SU-DHL-6 (cell line): ENCODE measurements around the gene EPHB4.

Source experiments
- H2AFZ ChIP-seq: fragments of 200-600 bp; sonication (generic); 2 replicates; pipeline ENCODE4 v1.6.1; 2014; ENCODE audit warnings: low read depth, mild to moderate bottlenecking, moderate library complexity, mixed read lengths, antibody characterized with exemption, low read length; ENCODE audit not compliant: severe bottlenecking
- H3F3A ChIP-seq: fragments of 200-600 bp; shearing (Covaris generic); 2 replicates; pipeline ENCODE4 v1.6.0; 2016; ENCODE audit warnings: antibody characterized with exemption, mild to moderate bottlenecking; ENCODE audit not compliant: insufficient read depth
- H3K27ac ChIP-seq: fragments of 200-600 bp; sonication (generic); 2 replicates; pipeline ENCODE4 v1.5.1; 2016; ENCODE audit warnings: low read depth, mild to moderate bottlenecking, low read length, moderate library complexity, mixed read lengths
- H3K27me3 ChIP-seq: fragments of 200-600 bp; sonication (generic), shearing (Covaris generic); 2 replicates; pipeline ENCODE4 v1.6.0; 2014; ENCODE audit warnings: mild to moderate bottlenecking, low read length
- H3K36me3 ChIP-seq: fragments of 200-600 bp; sonication (generic); 2 replicates; pipeline ENCODE4 v1.6.1; 2014; ENCODE audit warnings: mild to moderate bottlenecking, low read length, mixed read lengths
- H3K4me2 ChIP-seq: fragments of 300-600, 200-600 bp; shearing (Covaris generic), sonication (generic); 2 replicates; pipeline ENCODE4 v1.6.0; 2014; ENCODE audit warnings: low read length, low read depth, mild to moderate bottlenecking; ENCODE audit not compliant: poor library complexity, severe bottlenecking
- H3K4me3 ChIP-seq: fragments of 200-600 bp; sonication (generic); 2 replicates; pipeline ENCODE4 v1.5.1; 2014; ENCODE audit warnings: antibody characterized with exemption, low read length, mild to moderate bottlenecking, mixed read lengths; ENCODE audit not compliant: insufficient read depth, poor library complexity, severe bottlenecking
- H3K79me2 ChIP-seq: fragments of 200-600 bp; sonication (generic); 2 replicates; pipeline ENCODE4 v1.6.1; 2014; ENCODE audit warnings: mild to moderate bottlenecking, low read length, moderate library complexity; ENCODE audit not compliant: insufficient read depth
- H3K9ac ChIP-seq: fragments of 200-600 bp; sonication (generic); 2 replicates; pipeline ENCODE4 v1.7.0; 2014; ENCODE audit warnings: mild to moderate bottlenecking, low read length
- H3K9me2 ChIP-seq: fragments of 200-600 bp; sonication (generic); replicated peaks from 2 replicates; pipeline ENCODE4 v1.6.1; 2014; ENCODE audit warnings: low read length; ENCODE audit not compliant: insufficient read depth
- H3K9me3 ChIP-seq: fragments of 200-600 bp; sonication (generic); 2 replicates; pipeline ENCODE4 v1.6.1; 2014; ENCODE audit warnings: low read length, mixed read lengths; ENCODE audit not compliant: insufficient read depth
- H4K20me1 ChIP-seq: fragments of 200-600 bp; sonication (generic); 2 replicates; pipeline ENCODE4 v1.6.1; 2014; ENCODE audit warnings: low read depth, mild to moderate bottlenecking, antibody characterized with exemption, low read length, moderate library complexity, mixed read lengths
- EZH2phosphoT487 ChIP-seq: fragments of 200-600 bp; sonication (generic), shearing (Covaris generic); conservative IDR thresholded peaks from 2 replicates; pipeline ENCODE4 v1.6.1; 2018; ENCODE audit warnings: mild to moderate bottlenecking, antibody characterized with exemption, low read length, moderate library complexity, mixed read lengths
- TF ChIP-seq, protein P1 (sequence below): fragments of 200-600 bp; sonication (generic); IDR thresholded peaks from one replicate; pipeline ENCODE4 v1.5.1; 2017; ENCODE audit warnings: antibody characterized with exemption, mild to moderate bottlenecking, low read length, moderate library complexity; ENCODE audit not compliant: insufficient read depth, poor library complexity, severe bottlenecking

The EPHB4 gene

DNA sequence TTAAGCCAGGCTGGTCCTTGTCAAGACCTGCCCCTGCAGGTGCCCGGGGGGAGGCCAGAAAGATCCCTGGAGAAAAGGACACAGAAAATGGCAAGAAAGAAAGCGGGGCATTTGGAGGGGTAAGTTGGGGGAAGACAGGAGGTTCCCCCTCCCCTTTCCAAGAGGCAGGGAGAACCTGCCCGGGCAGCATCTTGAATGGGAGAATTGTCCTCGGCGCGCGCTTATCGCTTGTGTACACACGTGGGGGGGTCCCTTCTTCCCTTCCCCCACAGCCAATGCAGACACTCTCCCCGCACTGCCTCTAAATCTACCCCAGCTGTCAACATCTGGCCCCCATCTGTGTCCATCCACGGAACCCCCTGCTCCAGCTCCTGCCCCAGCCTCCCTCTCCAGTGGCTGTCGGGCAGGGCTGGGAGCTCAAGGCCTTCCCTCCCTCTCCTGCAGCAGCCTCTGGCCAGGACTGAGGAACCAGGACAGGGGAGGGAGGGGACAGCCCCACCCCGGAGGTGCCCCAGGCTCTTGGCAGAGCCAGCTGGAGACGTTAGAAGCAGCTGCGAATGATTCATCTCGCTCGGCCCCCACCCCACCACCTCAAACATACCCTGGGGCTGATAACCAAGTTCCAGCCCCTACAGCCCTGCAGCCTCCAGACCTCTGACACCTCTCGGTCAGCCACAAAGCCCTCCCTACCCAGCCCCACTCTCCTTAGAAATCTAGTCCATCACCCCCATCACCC lies 25.3 kb downstream of the EPHB4 start:
- Histone ChIP-seq H3K79me2 (no peaks in the 10 kb centered on the region), H3K36me3 (no peaks in the 10 kb centered on the region), H3K4me3 (no peak overlapping the region), H3K9me2 (no peaks in the 10 kb centered on the region), H3K27ac (no peak overlapping the region), H2AFZ (no peak overlapping the region), H4K20me1 (no peaks in the 10 kb centered on the region), H3K27me3 (no peaks in the 10 kb centered on the region), H3K4me2 (no peak overlapping the region), H3K9me3 (no peaks in the 10 kb centered on the region), H3F3A (no peaks in the 10 kb centered on the region), H3K9ac (no peak overlapping the region)
- TF ChIP-seq, protein P1, sequence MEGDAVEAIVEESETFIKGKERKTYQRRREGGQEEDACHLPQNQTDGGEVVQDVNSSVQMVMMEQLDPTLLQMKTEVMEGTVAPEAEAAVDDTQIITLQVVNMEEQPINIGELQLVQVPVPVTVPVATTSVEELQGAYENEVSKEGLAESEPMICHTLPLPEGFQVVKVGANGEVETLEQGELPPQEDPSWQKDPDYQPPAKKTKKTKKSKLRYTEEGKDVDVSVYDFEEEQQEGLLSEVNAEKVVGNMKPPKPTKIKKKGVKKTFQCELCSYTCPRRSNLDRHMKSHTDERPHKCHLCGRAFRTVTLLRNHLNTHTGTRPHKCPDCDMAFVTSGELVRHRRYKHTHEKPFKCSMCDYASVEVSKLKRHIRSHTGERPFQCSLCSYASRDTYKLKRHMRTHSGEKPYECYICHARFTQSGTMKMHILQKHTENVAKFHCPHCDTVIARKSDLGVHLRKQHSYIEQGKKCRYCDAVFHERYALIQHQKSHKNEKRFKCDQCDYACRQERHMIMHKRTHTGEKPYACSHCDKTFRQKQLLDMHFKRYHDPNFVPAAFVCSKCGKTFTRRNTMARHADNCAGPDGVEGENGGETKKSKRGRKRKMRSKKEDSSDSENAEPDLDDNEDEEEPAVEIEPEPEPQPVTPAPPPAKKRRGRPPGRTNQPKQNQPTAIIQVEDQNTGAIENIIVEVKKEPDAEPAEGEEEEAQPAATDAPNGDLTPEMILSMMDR, result no peak
- no peak for TF ChIP-seq EZH2phosphoT487

DNA sequence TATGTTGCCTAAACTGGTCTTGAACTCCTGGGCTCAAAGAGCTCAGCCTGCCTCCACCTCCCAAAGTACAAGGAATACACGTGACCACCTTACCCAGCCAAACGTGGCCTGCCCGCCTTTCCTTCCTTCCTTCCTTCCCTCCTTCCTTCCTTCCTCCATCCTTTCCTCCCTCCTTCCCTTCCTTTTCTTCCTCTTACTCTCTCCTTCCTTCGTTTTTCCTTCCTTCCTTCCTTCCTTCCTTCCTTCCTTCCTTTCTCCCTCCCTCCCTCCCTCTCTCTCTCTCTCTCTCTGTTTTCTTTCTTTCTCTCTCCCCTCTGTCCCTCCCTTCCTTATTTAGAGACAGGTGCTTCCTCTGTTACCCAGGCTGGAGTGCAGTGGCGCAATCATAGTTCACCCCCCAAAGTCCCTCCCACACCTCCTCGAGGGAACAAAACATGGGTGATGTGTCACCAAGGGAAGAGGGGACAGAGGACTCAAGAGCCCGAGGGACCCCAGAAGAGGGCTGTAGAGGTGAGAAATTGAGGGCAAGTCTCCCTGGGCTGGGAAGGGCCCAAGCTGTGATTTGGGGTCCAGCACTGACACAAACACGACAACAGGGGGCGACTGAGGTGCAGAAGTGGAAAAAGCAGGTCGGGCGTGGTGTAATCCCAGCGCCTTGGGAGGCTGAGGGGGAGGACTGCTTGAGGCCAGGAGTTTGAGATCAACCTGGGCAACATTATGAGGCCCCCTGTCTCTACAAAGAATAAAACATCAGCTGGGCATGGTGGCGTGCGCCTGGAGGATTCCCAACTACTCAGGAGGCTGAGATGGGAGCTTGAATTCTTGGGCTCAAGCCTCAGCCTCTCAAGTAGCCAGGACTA lies 28.1 kb downstream of the EPHB4 start:
- Histone ChIP-seq H3K79me2 (no peaks in the 10 kb centered on the region), H3K27me3 (no peaks in the 10 kb centered on the region), H2AFZ (no peak overlapping the region), H3F3A (no peaks in the 10 kb centered on the region), H4K20me1 (no peaks in the 10 kb centered on the region), H3K9me3 (no peaks in the 10 kb centered on the region), H3K4me3 (no peak overlapping the region), H3K9me2 (no peaks in the 10 kb centered on the region), H3K9ac (no peak overlapping the region), H3K36me3 (no peaks in the 10 kb centered on the region), H3K4me2 (no peak overlapping the region), H3K27ac (no peak overlapping the region)
- TF ChIP-seq, protein P1, result peak; percentile 97
- TF ChIP-seq EZH2phosphoT487, result no peak

DNA sequence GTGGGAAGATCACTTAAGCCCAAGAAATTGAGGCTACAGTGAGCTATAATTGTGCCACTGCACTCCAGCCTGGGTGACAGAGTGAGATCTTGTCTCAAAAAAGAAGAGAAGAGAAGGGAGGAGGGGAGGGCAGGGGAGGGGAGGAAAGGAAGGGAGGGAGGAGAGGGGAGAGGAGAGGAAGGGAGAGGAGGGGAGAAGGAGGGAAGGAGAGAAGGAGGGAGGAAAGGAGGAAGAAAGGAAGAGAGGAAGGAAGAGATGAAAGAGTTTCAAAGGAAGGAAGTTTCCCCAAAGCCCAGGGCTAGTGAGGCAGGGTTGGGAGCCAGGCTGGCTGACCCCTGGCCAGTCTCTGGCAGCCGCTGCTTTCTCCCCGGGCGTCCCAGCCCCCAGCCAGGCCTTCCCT lies 32.6 kb downstream of the EPHB4 start:
- Histone ChIP-seq H3K9ac (no peak overlapping the region), H3K27ac (no peak overlapping the region), H4K20me1 (no peaks in the 10 kb centered on the region), H3K79me2 (no peaks in the 10 kb centered on the region), H2AFZ (no peak overlapping the region), H3K4me3 (no peak overlapping the region), H3K9me3 (no peaks in the 10 kb centered on the region), H3F3A (no peaks in the 10 kb centered on the region), H3K36me3 (no peaks in the 10 kb centered on the region), H3K27me3 (no peaks in the 10 kb centered on the region), H3K4me2 (no peak overlapping the region), H3K9me2 (no peaks in the 10 kb centered on the region)
- no peak for TF ChIP-seq EZH2phosphoT487
- TF ChIP-seq, protein P1, result no peak
